ENCODE results near the gene C19orf33. TPM values are rescaled to one million over a fixed set of nuclear protein-coding genes. Genes with fewer than 3 reads are reported as not detected.

The C19orf33 gene
- total and polyA plus RNA-seq, 2 of the 8 experiments (the other 6 are each of a cell fraction or from before 2014, with no cell fraction given), result 6.0 to 36.0 TPM

DNA sequence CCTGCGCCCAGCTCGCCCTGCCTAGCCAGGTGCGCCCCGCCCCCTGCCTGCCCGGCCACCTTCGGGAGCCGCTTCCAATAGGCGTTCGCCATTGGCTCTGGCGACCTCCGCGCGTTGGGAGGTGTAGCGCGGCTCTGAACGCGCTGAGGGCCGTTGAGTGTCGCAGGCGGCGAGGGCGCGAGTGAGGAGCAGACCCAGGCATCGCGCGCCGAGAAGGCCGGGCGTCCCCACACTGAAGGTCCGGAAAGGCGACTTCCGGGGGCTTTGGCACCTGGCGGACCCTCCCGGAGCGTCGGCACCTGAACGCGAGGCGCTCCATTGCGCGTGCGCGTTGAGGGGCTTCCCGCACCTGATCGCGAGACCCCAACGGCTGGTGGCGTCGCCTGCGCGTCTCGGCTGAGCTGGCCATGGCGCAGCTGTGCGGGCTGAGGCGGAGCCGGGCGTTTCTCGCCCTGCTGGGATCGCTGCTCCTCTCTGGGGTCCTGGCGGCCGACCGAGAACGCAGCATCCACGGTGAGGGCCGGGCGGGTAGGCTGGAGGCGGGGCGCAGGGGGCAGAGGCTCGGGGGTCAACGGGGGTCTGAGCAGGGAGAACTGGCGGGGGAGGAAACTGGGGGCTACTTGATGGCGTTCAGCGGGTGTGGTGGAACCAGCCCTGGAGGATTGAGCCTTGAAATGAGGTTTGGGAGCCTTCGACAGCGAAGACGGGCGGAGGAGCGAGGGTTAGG, 39.4 kb upstream of the C19orf33 start, which contains the start of gene SPINT2 (continued):
- TF ChIP-seq ZNF274 (IDR thresholded peaks at IDR 0.05; ENCODE audit: borderline replicate concordance, extremely low read depth, low read length) (no peak), RBBP5 (IDR thresholded peaks at IDR 0.05; ENCODE audit: borderline replicate concordance, low read depth, low read length) (peak; percentile 40; the same call in 1 of the 2 replicates), POLR2A (IDR thresholded peaks at IDR 0.05; ENCODE audit: control extremely low read depth in 1 of 2, low read depth in 2 of 2, low read length in 2 of 2) (peak; percentile 90 to 94), CHD2 (IDR thresholded peaks at IDR 0.05; ENCODE audit: low read length) (peak; percentile 96), YY1 (IDR thresholded peaks at IDR 0.05; ENCODE audit: low read depth, low read length) (peak; percentile 57; the same call in 1 of the 2 replicates), GABPA (IDR thresholded peaks at IDR 0.05; ENCODE audit: borderline replicate concordance, insufficient read depth, low read length) (peak; percentile 86), SIN3A (conservative IDR thresholded peaks at IDR 0.05 in 1 of 2, IDR thresholded peaks at IDR 0.05 in 1 of 2; ENCODE audit: low read depth in 1 of 2, low read length in 2 of 2) (peak; percentile 27 to 46; a peak in 3 of 4 replicates), SIX5 (IDR thresholded peaks at IDR 0.05; ENCODE audit: low read depth, low read length) (0 out of 2 replicates have a peak, but pooled peaks have one; percentile 5), GTF2F1 (IDR thresholded peaks at IDR 0.05; ENCODE audit: borderline replicate concordance, low read depth, low read length) (no peak), KDM4A (IDR thresholded peaks at IDR 0.05; ENCODE audit: low read depth, low read length, severe bottlenecking) (peak; percentile 85), POLR2AphosphoS5 (IDR thresholded peaks at IDR 0.05; ENCODE audit: low read depth, low read length) (peak; percentile 93), CBX8 (IDR thresholded peaks at IDR 0.05; ENCODE audit: borderline replicate concordance, low read depth, low read length) (no peak), HDAC2 (IDR thresholded peaks at IDR 0.05; ENCODE audit: borderline replicate concordance in 1 of 2, low read depth in 2 of 2, low read length in 2 of 2) (no peak), CREB1 (IDR thresholded peaks at IDR 0.05) (peak; percentile 38; the same call in 1 of the 2 replicates), TAF1 (IDR thresholded peaks at IDR 0.05; ENCODE audit: low read depth, low read length) (peak; percentile 81), NANOG (IDR thresholded peaks at IDR 0.05; ENCODE audit: insufficient read depth, low read depth, low read length, poor library complexity, severe bottlenecking) (no peak), SP2 (IDR thresholded peaks at IDR 0.05; ENCODE audit: low read length) (no peak), ASH2L (IDR thresholded peaks at IDR 0.05; ENCODE audit: low read length) (peak; percentile 84), RFX5 (IDR thresholded peaks at IDR 0.05; ENCODE audit: borderline replicate concordance, low read depth, low read length) (no peak), SIRT6 (IDR thresholded peaks at IDR 0.05; ENCODE audit: low read length) (no peak), HDAC6 (IDR thresholded peaks at IDR 0.05; ENCODE audit: low read depth, low read length) (no peak)
- TF ChIP-seq, protein P1, sequence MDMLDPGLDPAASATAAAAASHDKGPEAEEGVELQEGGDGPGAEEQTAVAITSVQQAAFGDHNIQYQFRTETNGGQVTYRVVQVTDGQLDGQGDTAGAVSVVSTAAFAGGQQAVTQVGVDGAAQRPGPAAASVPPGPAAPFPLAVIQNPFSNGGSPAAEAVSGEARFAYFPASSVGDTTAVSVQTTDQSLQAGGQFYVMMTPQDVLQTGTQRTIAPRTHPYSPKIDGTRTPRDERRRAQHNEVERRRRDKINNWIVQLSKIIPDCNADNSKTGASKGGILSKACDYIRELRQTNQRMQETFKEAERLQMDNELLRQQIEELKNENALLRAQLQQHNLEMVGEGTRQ (IDR thresholded peaks at IDR 0.05; ENCODE audit: low read length), result no peak
- TF ChIP-seq, protein P2, sequence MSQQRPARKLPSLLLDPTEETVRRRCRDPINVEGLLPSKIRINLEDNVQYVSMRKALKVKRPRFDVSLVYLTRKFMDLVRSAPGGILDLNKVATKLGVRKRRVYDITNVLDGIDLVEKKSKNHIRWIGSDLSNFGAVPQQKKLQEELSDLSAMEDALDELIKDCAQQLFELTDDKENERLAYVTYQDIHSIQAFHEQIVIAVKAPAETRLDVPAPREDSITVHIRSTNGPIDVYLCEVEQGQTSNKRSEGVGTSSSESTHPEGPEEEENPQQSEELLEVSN (IDR thresholded peaks at IDR 0.05), result no peak; the same call in 1 of the 2 replicates

All from H1 (cell line).